OCI-M2 (cell line): ENCODE results near the gene CPD.

Experiments
- DNase-seq: peaks from one replicate; lab custom pipeline; 2025; ENCODE audit not compliant: unreplicated experiment; lab: John Stamatoyannopoulos, UW

The CPD gene

DNA sequence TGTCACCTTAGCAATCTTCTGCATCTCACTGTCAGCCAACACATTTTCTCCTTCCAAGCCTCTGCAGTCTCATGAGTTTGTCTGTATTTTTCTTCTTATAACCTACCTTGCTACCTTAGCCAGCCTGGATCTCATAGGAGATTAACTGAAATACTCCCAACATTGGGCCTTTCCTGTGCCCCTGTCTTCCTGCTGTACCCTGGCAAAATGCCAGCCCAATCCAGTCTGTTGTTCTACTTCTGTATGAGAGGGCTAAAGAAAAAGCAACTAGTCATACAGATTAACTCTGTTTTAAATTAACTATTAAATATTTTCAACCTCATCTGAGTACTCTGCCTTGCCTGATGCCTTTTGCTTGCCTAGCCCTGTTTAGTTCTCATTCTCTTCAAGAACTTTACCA is 116.9 kb downstream of the CPD start:
- no peak for DNase-seq

- DNase-seq: no peak
These were observed 124.8 kb downstream of the CPD start for GRCh38 chr17:30503558-30503957.

DNA sequence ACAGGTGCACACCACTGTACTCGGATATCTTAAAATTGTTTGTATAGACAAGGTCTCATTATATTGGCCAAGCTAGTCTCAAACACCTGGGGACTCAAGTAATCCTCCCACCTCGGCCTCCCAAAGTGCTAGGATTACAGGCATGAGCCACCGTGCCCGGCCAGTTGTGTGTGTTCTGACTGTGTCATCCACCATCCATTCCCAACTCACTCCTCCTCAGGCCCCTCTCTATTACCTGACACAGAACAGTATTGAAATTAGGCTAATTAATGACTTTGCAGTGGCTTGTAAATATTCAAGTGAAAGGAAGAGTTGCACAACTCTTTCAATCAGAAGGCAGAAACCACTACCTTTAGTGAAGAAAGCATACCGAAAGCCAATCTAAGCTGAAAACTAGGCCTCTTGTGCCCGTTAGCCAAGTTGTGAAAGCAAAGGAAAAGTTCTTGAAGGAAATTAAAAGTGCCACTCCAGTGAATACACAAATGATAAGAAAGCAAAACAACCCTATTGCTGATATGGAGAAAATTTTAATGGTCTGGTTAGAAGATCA is 127.2 kb downstream of the CPD start:
- DNase-seq: no peak

- DNase-seq: no peak
These were observed 127.8 kb downstream of the CPD start for GRCh38 chr17:30506481-30506880.

- DNase-seq: no peak
These were observed 134.6 kb downstream of the CPD start for GRCh38 chr17:30513346-30513745.

GRCh38 chr17:30514895-30515596 is 136.3 kb downstream of the CPD start:
- DNase-seq: no peak

DNA sequence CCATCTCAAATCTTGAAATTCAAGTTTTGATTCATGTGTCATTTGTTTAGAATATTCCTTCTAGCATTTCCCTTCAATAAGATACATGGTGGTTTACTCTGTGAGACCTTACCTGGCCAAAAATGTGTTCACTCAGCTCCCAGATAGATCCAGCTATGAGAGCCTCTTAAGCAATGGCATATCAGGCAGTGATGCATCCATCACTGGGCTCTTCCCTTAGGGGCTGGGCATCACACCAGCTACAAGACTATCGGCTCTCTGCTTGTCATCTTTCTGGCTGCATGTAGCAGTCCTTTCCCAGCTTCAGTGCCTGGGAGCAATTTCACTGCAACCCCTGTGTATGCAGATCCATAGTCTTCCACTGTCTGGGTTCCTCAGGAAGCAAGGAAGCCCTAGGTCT is 139.1 kb downstream of the CPD start:
- DNase-seq: no peak

GRCh38 chr17:30519166-30519565 is 140.4 kb downstream of the CPD start:
- no peak for DNase-seq
